Activated naive CD8-positive, alpha-beta T cell treated with anti-CD3 and anti-CD28 coated beads, Interleukin-2, amount 10 ng/mL, durations not matched to agents 7 days and 5 days (primary cell): Measurements from ENCODE around the gene CMC4. TPM values are rescaled to one million over a fixed set of nuclear protein-coding genes. Genes with fewer than 3 reads are reported as not detected.
A peak's percentile ranks its signal among the peaks of the same experiment; 100 is the strongest.

Experiments
- ATAC-seq: fragments of 150-1000 bp; cut with Tn5 transposase; one replicate; pipeline ENCODE4 v1.10.0; 2021; ENCODE audit warnings: low read depth, moderate library complexity
- POLR2A ChIA-PET: fragments of 350-600 bp; sonication (Branson Sonifier 250); formaldehyde crosslinking; loops from one replicate; lab custom pipeline; 2021; ENCODE audit warnings: antibody characterized with exemption; lab: Charles Lee
- DNase-seq: peaks from one replicate; pipeline ENCODE4 v3.0.0; 2021
- H3K27ac Mint-ChIP-seq: one replicate; pipeline ENCODE4 v1.8.0; 2022; ENCODE audit warnings: mild to moderate bottlenecking, mixed read lengths
- H3K27me3 Mint-ChIP-seq: one replicate; pipeline ENCODE4 v1.8.0; 2022; ENCODE audit warnings: mild to moderate bottlenecking, moderate library complexity, mixed read lengths
- H3K36me3 Mint-ChIP-seq: one replicate; pipeline ENCODE4 v1.8.0; 2021; ENCODE audit warnings: mild to moderate bottlenecking, mixed read lengths
- H3K4me1 Mint-ChIP-seq: one replicate; pipeline ENCODE4 v1.8.0; 2021; ENCODE audit warnings: mixed read lengths
- H3K4me3 Mint-ChIP-seq: one replicate; pipeline ENCODE4 v1.8.0; 2022; ENCODE audit warnings: mild to moderate bottlenecking, moderate library complexity, mixed read lengths
- H3K9me3 Mint-ChIP-seq: one replicate; pipeline ENCODE4 v1.8.0; 2021; ENCODE audit warnings: mixed read lengths
- total RNA-seq, 2 experiments: library from RNA; stranded (reverse); gene quantifications; one replicate each; pipeline ENCODE4 v1.2.3, GENCODE V29; 2021

CMC4 gene, protein sequence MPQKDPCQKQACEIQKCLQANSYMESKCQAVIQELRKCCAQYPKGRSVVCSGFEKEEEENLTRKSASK
- 1 to 10 TPM; 6.7 to 7.5 TPM for total RNA-seq

DNA sequence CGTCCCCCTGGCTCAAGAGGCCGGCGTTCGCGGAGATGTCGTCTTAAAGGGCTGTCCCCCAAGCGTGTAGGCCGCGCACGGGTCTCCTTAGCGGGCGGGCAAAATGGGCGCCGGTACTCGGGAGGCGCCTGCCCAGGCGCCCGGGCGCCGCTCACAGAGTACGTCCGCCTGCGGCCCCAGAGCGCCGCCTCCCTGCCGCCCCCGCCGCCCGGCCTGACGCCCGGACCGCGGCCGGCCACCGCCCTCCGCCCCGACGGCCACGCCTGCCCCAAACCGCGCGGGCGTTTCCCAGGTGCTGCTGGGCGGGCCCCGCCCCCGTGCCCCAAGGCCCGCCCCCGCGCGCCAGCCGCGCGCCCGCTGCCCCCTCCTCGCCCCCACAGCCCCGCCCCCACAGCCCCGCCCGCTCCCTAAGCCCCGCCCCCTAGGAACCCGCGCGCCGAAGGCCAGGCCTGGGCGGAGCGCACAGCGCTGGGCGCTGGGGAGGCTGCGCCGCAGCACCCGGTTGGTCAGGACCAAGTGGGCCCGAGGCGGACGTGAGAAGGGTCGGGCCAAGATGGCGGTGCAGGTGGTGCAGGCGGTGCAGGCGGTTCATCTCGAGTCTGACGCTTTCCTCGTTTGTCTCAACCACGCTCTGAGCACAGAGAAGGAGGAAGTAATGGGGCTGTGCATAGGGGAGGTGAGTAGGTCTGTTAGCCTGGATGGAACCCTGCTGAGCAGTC is at the start of gene CMC4, which contains the start of the genes BRCC3 and MTCP1:
TSS of gene CMC4 (minus strand) at position 162 of the 719 bp plus-strand sequence. CDS start 7,113 bp downstream, outside the sequence.
TSS of gene BRCC3 (plus strand) at position 534 of the 719 bp plus-strand sequence. CDS start at position 554, 20 bp downstream.
TSS of gene MTCP1 (minus strand) at position 162 of the 719 bp plus-strand sequence. CDS start 5,126 bp downstream, outside the sequence.
- DNase-seq (peak; percentile 84), ATAC-seq (peak; percentile 93)
- H3K4me3 Mint-ChIP-seq: peak within 1 kb of the TSS; percentile 94
- H3K4me1 Mint-ChIP-seq: peaks cover 36% of the 10 kb centered on the region
- H3K27ac Mint-ChIP-seq: peak within 1 kb of the TSS; percentile 92
- no peaks in the 10 kb centered on the region for H3K27me3 Mint-ChIP-seq
- peaks cover 11% of the 10 kb centered on the region for H3K36me3 Mint-ChIP-seq
- POLR2A ChIA-PET: interaction anchor here (1.0 kb wide), 1 partner anchor 14 kb away, joined by 3 read pairs; no protein-coding TSS in a partner anchor
- no peaks in the 10 kb centered on the region for H3K9me3 Mint-ChIP-seq

DNA sequence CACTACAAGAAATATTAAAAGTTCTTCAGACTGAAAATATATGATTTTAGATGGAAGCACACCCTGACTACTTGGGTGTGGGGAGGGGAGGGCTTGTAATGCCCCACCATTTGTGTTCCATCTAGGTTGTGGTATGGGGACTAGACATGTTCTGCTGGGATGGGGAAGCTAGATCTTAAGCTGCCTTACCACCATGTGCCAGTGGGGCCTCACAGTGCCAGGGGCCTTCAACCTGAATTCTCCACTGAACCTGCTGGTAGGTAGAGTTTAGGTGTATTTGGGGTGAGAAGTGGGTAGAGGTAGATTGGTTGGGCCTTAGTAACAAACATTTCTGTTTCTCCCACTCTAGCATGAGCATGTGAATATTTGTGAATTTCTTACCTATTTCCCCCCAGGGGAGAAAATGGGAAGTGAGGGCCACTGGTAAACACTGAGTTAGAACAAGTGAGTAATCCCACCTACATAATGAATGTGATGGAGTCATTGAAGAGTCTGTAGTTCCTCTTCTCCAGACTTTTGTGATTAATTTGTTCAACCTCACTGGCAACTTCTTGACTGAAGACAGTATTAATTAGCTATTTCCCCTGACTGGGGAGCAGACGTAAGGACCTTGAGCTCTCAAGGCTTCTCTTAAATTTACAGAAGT is 44.4 kb upstream of the CMC4 start:
- POLR2A ChIA-PET: no interaction called here
- DNase-seq (no peak), ATAC-seq (no peak)
- no peaks in the 10 kb centered on the region for H3K9me3 Mint-ChIP-seq
- H3K36me3 Mint-ChIP-seq: peaks cover 39% of the 10 kb centered on the region
- no peak overlapping the region for H3K27ac Mint-ChIP-seq
- no peaks in the 10 kb centered on the region for H3K4me1 Mint-ChIP-seq
- H3K4me3 Mint-ChIP-seq: no peak overlapping the region
- H3K27me3 Mint-ChIP-seq: no peaks in the 10 kb centered on the region

- POLR2A ChIA-PET: interaction anchor here (0.7 kb wide), 1 partner anchor 464 kb away, joined by 5 read pairs; no protein-coding TSS in a partner anchor
Measured at GRCh38 chrX:155113097-155113496, 42.2 kb upstream of the CMC4 start.

GRCh38 chrX:155112171-155112570 is 41.2 kb upstream of the CMC4 start:
- Mint-ChIP-seq H3K27me3 (no peaks in the 10 kb centered on the region), H3K9me3 (no peaks in the 10 kb centered on the region), H3K27ac (no peak overlapping the region), H3K36me3 (peaks cover 40% of the 10 kb centered on the region), H3K4me1 (no peaks in the 10 kb centered on the region), H3K4me3 (no peak overlapping the region)
- ATAC-seq (no peak), DNase-seq (no peak)
- POLR2A ChIA-PET: no interaction called here

More at GRCh38 chrX:155113097-155113496, 42.2 kb upstream of the CMC4 start:
- DNase-seq (no peak), ATAC-seq (no peak)
- Mint-ChIP-seq H3K4me1 (no peaks in the 10 kb centered on the region), H3K9me3 (no peaks in the 10 kb centered on the region), H3K36me3 (peaks cover 34% of the 10 kb centered on the region), H3K27ac (no peak overlapping the region), H3K4me3 (no peak overlapping the region), H3K27me3 (no peaks in the 10 kb centered on the region)

DNA sequence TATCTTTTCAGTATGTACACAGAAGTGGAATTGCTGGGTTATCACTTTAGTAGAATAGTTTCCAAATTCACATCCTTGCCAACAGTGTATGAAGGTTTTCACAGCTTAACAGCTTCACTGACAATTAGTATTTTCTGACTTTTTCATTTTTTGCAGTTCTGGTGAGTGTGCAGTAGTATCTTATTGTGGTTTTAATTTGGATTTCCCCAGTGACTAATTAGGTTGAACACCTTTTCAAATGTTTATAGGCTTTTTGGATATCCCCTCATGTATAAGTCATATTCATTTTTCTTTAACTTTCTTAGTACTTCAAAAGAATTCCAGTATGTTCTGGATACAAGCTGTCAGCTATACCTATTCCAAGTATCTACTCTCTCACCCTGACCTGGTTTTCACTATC is 37.5 kb upstream of the CMC4 start:
- POLR2A ChIA-PET: no interaction called here
- Mint-ChIP-seq H3K9me3 (no peaks in the 10 kb centered on the region), H3K27ac (no peak overlapping the region)

DNA sequence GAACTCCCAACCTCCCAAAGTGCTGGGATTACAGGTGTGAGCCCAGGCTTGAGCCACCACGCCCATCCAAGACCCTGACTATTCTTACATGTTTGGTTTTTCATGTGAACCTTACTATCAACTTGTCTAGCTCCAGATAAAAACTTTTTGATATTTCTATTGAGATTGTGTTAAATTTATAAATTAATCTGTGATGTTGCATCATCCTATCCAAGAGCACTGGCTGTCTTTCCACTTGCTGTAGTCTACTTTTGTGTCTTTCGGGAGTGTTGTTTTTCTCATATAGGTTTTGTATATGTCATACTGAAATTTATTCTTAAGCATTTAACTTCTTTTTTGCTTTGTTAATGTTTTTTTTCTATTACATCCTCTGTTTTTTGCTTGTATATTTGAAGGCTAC is 35.0 kb upstream of the CMC4 start:
- no peak for DNase-seq
- Mint-ChIP-seq H3K9me3 (no peaks in the 10 kb centered on the region), H3K27me3 (no peaks in the 10 kb centered on the region), H3K36me3 (peaks cover 20% of the 10 kb centered on the region), H3K4me3 (no peak overlapping the region), H3K4me1 (no peaks in the 10 kb centered on the region), H3K27ac (no peak overlapping the region)
- no peak for ATAC-seq
- POLR2A ChIA-PET: no interaction called here

More for the DNA sequence above, 37.5 kb upstream of the CMC4 start:
- DNase-seq (no peak), ATAC-seq (no peak)
- H3K27me3 Mint-ChIP-seq: no peaks in the 10 kb centered on the region
- H3K4me3 Mint-ChIP-seq: no peak overlapping the region
- H3K4me1 Mint-ChIP-seq: no peaks in the 10 kb centered on the region
- H3K36me3 Mint-ChIP-seq: peaks cover 30% of the 10 kb centered on the region

DNA sequence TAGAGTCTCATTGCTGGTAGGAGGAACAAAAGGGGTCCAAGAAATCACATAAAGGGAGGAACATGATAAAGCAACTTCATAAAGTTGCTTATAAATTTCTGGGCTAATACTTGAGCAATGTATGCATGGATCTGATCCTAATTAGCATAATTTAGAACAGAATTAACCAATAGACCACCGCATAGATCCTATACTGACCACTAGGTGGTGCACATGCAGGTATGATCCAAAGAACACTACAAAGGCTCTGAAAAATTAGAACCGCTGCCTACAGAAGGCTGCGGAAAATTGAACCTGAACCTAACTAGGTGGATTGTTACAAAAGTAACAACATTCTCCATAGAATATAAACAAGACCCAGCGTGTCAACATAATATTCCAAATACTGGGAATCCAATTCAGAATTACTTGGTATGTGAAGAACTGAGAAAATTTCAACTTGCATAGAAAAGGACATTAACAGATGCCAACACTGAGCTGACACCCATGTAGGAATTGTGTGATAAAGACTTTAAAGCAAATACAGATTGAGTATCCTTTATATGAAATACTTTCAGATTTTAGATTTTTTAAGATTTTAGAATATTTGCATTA is 23.6 kb upstream of the CMC4 start:
- Mint-ChIP-seq H3K4me3 (no peak overlapping the region), H3K27me3 (no peaks in the 10 kb centered on the region), H3K4me1 (peaks cover 2% of the 10 kb centered on the region), H3K9me3 (no peaks in the 10 kb centered on the region), H3K36me3 (peaks cover 2% of the 10 kb centered on the region), H3K27ac (no peak overlapping the region)
- ATAC-seq (peak; percentile 52), DNase-seq (no peak)
- POLR2A ChIA-PET: no interaction called here

GRCh38 chrX:155086961-155087735 is 16.2 kb upstream of the CMC4 start:
- Mint-ChIP-seq H3K36me3 (peaks cover 9% of the 10 kb centered on the region), H3K9me3 (no peaks in the 10 kb centered on the region), H3K27ac (peak overlapping the region; percentile 17), H3K4me3 (no peak overlapping the region), H3K4me1 (peaks cover 4% of the 10 kb centered on the region), H3K27me3 (no peaks in the 10 kb centered on the region)
- DNase-seq: no peak
- POLR2A ChIA-PET: no interaction called here
- no peak for ATAC-seq

GRCh38 chrX:155086202-155086840 is 15.4 kb upstream of the CMC4 start:
- H3K36me3 Mint-ChIP-seq: peaks cover 13% of the 10 kb centered on the region
- no peak overlapping the region for H3K4me3 Mint-ChIP-seq
- H3K27me3 Mint-ChIP-seq: no peaks in the 10 kb centered on the region
- ATAC-seq (peak; percentile 36), DNase-seq (peak; percentile 32)
- H3K9me3 Mint-ChIP-seq: no peaks in the 10 kb centered on the region
- POLR2A ChIA-PET: interaction anchor here (0.6 kb wide), 1 partner anchor 60 kb away, joined by 3 read pairs; the partner anchor contains the start of gene FUNDC2
- peaks cover 4% of the 10 kb centered on the region for H3K4me1 Mint-ChIP-seq
- no peak overlapping the region for H3K27ac Mint-ChIP-seq

DNA sequence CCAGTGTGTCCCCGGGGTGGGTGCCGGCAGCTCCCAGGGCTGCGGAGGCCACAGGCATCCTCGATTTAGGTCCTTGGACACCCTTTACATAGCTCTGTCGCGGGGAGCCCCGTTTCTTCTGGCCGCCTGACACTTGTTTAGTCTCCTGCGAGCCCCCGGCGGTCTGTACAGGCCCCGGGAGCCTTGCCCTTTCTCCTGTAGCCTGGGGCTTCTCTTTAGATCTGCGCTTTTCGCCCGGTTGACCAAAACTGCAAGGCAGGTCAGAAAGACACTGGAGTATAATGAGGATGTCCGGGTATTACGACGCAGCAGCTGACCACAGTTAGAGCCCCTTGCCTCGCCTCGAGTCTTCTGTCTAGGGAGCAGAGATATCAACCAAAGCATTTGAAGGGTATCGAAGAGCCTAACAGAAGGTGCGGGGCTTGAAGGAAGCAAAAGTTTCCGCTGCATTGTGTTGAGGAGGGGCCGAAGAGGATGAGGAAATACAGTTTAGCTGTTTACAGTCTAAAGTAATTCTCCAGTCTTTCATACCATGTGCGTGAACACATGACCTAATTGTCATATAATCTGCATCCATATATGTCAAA is 851 bp upstream of the CMC4 start:
- no peak for DNase-seq

DNA sequence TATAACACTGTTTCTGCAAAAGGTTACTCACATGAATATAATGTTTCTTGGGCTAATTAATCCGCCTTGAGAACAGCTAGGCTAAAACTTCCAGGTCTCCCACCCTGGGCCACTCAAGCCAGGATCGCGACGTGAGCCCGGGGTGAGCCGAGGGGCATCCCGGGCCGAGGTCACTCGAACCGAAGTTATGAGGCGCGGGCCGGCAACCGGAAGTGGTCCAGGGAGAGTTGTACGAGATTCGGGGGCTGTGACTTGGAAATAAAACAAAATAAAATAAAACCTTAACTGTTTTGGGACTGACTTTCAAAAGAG is 317 bp downstream of the CMC4 start:
- Mint-ChIP-seq H3K36me3 (peaks cover 11% of the 10 kb centered on the region), H3K27ac (peak overlapping the region; percentile 80), H3K4me1 (peaks cover 37% of the 10 kb centered on the region), H3K9me3 (no peaks in the 10 kb centered on the region), H3K27me3 (no peaks in the 10 kb centered on the region), H3K4me3 (peak overlapping the region; percentile 91)
- ATAC-seq (peak; percentile 8), DNase-seq (no peak)
- POLR2A ChIA-PET: interaction anchor here (0.7 kb wide), 1 partner anchor 11 kb away, joined by 3 read pairs; no protein-coding TSS in a partner anchor

More for the DNA sequence above, 851 bp upstream of the CMC4 start:
- Mint-ChIP-seq H3K4me3 (peak overlapping the region; percentile 94), H3K4me1 (peaks cover 35% of the 10 kb centered on the region), H3K9me3 (no peaks in the 10 kb centered on the region), H3K27ac (peak overlapping the region; percentile 92), H3K36me3 (peaks cover 11% of the 10 kb centered on the region), H3K27me3 (no peaks in the 10 kb centered on the region)
- no peak for ATAC-seq
- POLR2A ChIA-PET: interaction anchor here (1.0 kb wide), 1 partner anchor 15 kb away, joined by 3 read pairs; no protein-coding TSS in a partner anchor

GRCh38 chrX:155070038-155070437 is 898 bp downstream of the CMC4 start:
- Mint-ChIP-seq H3K4me3 (peak overlapping the region; percentile 91), H3K36me3 (peaks cover 5% of the 10 kb centered on the region), H3K4me1 (peaks cover 34% of the 10 kb centered on the region), H3K27me3 (no peaks in the 10 kb centered on the region), H3K27ac (peak overlapping the region; percentile 80), H3K9me3 (no peaks in the 10 kb centered on the region)
- DNase-seq (no peak), ATAC-seq (no peak)
- POLR2A ChIA-PET: interaction anchor here (0.7 kb wide), 1 partner anchor 11 kb away, joined by 3 read pairs; no protein-coding TSS in a partner anchor
